ENCODE results near the gene AFF4. TPM values are rescaled to one million over a fixed set of nuclear protein-coding genes. Genes with fewer than 3 reads are reported as not detected.

AFF4 gene
- total and polyA plus RNA-seq, 10 of the 15 experiments (the other 5 are each of a cell fraction or from before 2014, with no cell fraction given) = 1.1 to 20.2 (median 10.4) TPM

DNA sequence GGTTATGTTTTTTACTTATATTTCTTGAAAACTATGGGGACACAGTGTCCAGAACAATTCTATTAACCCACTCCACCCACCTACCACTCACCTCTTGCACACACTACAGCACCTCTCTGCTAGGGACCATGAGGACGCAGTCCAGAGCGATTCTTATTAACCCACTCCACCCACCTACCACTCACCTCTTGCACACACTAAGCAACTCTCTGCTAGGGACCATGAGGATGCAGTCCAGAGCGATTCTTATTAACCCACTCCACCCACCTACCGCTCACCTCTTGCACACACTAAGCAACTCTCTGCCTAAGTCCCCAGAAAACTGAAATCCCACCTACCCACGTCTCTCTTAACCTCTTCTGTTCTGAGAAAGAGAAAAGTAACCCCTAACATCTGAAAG is 130.8 kb downstream of the AFF4 start:
- FAIRE-seq = no peak
- no peak overlapping the region for H3K4me3 ChIP-seq
- H3K4me2 ChIP-seq (ENCODE audit: control insufficient read depth, insufficient read depth) = no peak overlapping the region
- TF ChIP-seq, protein P1, sequence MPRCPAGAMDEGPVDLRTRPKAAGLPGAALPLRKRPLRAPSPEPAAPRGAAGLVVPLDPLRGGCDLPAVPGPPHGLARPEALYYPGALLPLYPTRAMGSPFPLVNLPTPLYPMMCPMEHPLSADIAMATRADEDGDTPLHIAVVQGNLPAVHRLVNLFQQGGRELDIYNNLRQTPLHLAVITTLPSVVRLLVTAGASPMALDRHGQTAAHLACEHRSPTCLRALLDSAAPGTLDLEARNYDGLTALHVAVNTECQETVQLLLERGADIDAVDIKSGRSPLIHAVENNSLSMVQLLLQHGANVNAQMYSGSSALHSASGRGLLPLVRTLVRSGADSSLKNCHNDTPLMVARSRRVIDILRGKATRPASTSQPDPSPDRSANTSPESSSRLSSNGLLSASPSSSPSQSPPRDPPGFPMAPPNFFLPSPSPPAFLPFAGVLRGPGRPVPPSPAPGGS (IDR thresholded peaks at IDR 0.05; ENCODE audit: borderline replicate concordance, insufficient read depth, low read depth, low read length, poor library complexity, severe bottlenecking) = peak; percentile 80
- TF ChIP-seq, protein P2, sequence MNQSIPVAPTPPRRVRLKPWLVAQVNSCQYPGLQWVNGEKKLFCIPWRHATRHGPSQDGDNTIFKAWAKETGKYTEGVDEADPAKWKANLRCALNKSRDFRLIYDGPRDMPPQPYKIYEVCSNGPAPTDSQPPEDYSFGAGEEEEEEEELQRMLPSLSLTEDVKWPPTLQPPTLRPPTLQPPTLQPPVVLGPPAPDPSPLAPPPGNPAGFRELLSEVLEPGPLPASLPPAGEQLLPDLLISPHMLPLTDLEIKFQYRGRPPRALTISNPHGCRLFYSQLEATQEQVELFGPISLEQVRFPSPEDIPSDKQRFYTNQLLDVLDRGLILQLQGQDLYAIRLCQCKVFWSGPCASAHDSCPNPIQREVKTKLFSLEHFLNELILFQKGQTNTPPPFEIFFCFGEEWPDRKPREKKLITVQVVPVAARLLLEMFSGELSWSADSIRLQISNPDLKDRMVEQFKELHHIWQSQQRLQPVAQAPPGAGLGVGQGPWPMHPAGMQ (IDR thresholded peaks at IDR 0.05; ENCODE audit: borderline replicate concordance) = no peak
- TF ChIP-seq NFYA (IDR thresholded peaks at IDR 0.05; ENCODE audit: borderline replicate concordance, low read depth, low read length) = no peak
- no peak for ATAC-seq
- H3K27me3 ChIP-seq (replicated peaks in 1 of 2; ENCODE audit: control insufficient read depth in 2 of 2, insufficient read depth in 2 of 2, low read length in 1 of 2) = no peaks in the 10 kb centered on the region; a peak in 1 of 4 replicates
- H3K4me1 ChIP-seq (ENCODE audit: control insufficient read depth, insufficient read depth, low read length) = no peaks in the 10 kb centered on the region; the same call in 1 of the 2 replicates
- WGBS (ENCODE audit: insufficient coverage, insufficient replicate concordance, low lambda C conversion rate, missing lambda C conversion rate) = 68% methylated on average over 5 of the region's 5 CpGs
- ChIA-PET POLR2A (interaction anchor here (0.5 to 0.7 kb wide), 2 partner anchors 35 to 1046 kb away, joined by 3 read pairs; no protein-coding TSS in a partner anchor), RAD21 (ENCODE audit: unreplicated experiment) (no interaction called here), SMC1A (ENCODE audit: uncharacterized antibody, unreplicated experiment) (no interaction called here), CTCF (interaction anchor here (0.8 to 6.0 kb wide), 4 partner anchors 31 to 306 kb away, joined by 3 to 46 read pairs (median 8); partner anchors contain the start of genes GDF9 and UQCRQ)
- in situ Hi-C loops (cut with MboI) = no loop called here
- intact Hi-C loops (cut with micrococcal nuclease; ENCODE audit: unreplicated experiment) = no loop called here
- no peaks in the 10 kb centered on the region for H4K20me1 ChIP-seq (ENCODE audit: control insufficient read depth, insufficient read depth)
- no peak for DNase-seq (ENCODE audit: low read depth, low spot score)
- no peaks in the 10 kb centered on the region for H3K9me3 ChIP-seq (replicated peaks; ENCODE audit: control insufficient read depth, insufficient read depth, low read length)
- no peak overlapping the region for H2AFZ ChIP-seq (ENCODE audit: control insufficient read depth, low read depth, low read length)
- H3K27ac ChIP-seq (ENCODE audit: control insufficient read depth, insufficient read depth) = no peak overlapping the region
- BruUV-seq (replicated peaks) = no TSS peak
- no peaks in the 10 kb centered on the region for H3K79me2 ChIP-seq (ENCODE audit: control insufficient read depth, insufficient read depth, low read length)
- H3K9ac ChIP-seq (ENCODE audit: control insufficient read depth, insufficient read depth, low read length) = no peak overlapping the region
- no peaks in the 10 kb centered on the region for H3K36me3 ChIP-seq (ENCODE audit: control insufficient read depth in 2 of 2, insufficient read depth in 2 of 2, low read length in 1 of 2)
